ENCODE measurements around the gene SMIM20. TPM values are rescaled to one million over a fixed set of nuclear protein-coding genes. Genes with fewer than 3 reads are reported as not detected.
"Not testable (repeated sequence)": the region's sequence is repeated elsewhere in the genome, so short reads cannot be mapped to it uniquely, and the experiment has no call there.

The SMIM20 gene
- 10 to 100 TPM; 42.6 to 55.0 (median 47.3) TPM for polyA plus RNA-seq (ENCODE audit: insufficient read length in 4 of 4)

DNA sequence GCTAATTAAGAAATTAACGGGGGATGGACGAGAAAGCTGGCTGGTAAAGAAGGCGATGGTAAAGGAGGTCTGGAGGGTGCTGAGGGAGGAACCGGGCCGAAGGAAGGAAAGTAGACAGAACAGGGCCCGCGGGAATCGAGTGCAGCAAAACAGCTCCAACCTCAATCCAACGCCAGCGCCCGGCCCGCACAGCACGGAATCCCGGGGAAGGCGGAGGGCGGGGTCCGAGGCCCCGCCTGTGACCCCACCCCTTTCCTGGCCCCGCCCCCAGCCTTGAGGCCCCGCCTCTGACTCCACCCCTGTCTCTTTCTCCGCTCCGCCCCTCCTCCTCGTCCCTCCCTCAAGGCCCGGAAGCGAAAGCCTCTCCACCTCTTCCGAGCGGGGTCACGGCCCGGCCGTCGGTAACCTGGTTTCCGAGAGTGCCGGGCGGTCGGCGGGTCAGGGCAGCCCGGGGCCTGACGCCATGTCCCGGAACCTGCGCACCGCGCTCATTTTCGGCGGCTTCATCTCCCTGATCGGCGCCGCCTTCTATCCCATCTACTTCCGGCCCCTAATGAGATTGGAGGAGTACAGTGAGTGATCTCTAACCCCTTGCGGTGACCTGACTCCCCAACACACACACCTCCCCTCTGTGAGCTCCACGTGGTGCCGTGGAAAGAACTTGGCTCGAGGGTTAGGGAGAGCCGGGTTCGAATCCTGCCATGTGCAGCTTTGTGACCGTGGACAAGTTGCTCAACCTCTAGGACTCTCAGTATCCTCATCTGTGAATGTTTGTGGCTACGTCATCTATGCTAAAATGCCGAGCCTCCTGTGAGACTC is at the start of gene SMIM20:
TSS of gene SMIM20 (plus strand) at position 370 of the 819 bp plus-strand sequence. CDS start at position 464, 94 bp downstream.
- peak; percentile 60 to 80 (median 69) for DNase-seq (ENCODE audit: low read depth in 4 of 4, low spot score in 2 of 4)

DNA sequence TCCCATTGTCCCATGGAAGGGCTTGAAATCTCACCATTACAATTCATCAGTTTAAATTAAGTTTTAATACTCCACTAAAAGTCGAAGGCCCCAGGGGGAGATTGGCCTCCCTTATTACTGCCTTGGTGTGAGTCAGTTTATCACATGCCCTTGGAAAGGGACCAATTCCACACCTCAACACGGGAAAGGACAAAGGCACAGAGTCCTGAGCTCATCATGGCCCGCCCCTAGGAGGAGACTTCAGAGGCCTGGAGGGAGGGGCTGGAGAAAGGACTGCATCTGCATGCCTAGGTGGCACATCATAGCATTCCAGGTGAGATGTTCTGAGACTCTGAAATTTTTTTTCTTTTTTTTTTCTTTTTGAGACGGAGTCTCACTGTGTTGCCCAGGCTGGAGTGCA is 48.4 kb upstream of the SMIM20 start:
- DNase-seq (ENCODE audit: low read depth in 4 of 4, low spot score in 2 of 4) = no peak

- not testable (repeated sequence) for DNase-seq (ENCODE audit: low read depth in 4 of 4, low spot score in 2 of 4)
Measured at GRCh38 chr4:25866401-25866800, 47.6 kb upstream of the SMIM20 start.

GRCh38 chr4:25867781-25868294 is 46.2 kb upstream of the SMIM20 start:
- no peak for DNase-seq (ENCODE audit: low read depth in 4 of 4, low spot score in 2 of 4)

- no peak for DNase-seq (ENCODE audit: low read depth in 4 of 4, low spot score in 2 of 4)
Measured at GRCh38 chr4:25870081-25870480, 43.9 kb upstream of the SMIM20 start.

DNA sequence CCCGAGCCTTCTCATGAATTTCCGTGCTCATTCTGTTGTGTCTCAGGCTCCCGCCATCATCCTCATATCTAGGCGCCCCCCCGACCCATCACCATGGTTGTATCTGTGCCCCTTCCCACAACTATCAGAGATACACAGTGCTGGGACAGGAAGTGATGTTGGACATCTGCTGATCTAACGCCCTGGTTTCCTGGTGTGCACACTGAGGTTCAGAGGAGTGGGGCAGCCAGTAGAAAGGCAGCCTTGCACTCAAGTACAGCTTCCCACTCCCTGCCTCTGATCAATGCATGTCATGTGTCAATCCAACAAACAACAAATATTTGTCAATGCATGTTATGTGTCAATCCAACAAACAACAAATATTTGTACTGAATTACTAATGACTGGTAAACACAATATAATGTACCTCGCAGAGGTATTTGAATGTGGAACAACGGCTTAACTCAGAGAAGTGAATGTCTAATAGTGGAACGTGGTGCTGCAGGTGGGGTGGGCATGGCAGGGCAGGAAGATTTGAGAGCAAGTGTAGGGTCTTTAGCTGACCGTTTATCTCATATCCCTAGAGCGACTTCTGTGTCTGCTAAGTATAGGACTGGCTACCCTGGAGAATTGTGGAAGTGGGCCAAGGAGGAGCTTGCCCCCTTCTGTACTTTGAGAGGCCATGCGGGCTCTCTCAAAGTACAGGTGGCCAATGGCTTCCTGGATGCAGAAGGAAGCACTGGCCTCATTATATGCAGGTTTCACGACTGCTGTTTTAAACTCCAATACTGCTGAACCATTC is 41.0 kb upstream of the SMIM20 start:
- no peak for DNase-seq (ENCODE audit: low read depth in 4 of 4, low spot score in 2 of 4)

- no peak for DNase-seq (ENCODE audit: low read depth in 4 of 4, low spot score in 2 of 4)
Measured at GRCh38 chr4:25873632-25874129, 40.3 kb upstream of the SMIM20 start.

- DNase-seq (ENCODE audit: low read depth in 4 of 4, low spot score in 2 of 4) = no peak
Measured at GRCh38 chr4:25874655-25875054, 39.4 kb upstream of the SMIM20 start.

DNA sequence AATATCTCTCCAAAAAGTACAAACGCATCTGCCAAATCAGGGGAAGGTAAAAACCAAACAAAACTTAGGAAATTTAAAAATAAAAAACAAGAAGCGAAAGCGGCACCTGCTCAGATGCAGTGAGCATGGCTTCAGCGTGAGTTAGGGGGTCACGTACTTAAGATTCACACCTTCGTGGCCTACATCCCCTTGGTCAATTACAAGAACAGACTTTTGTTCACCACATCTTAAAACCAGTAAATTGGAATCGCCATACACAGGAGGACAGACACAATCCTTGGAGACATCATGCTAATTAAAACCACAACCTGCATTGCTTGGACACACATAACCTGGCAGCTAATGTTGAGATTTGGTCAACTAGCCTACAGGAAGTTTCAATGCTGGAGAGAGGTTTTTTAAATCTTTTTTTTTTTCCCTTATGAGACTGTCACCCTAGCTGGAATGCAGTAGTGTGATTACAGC is 38.7 kb upstream of the SMIM20 start:
- DNase-seq (ENCODE audit: low read depth in 4 of 4, low spot score in 2 of 4) = no peak

DNA sequence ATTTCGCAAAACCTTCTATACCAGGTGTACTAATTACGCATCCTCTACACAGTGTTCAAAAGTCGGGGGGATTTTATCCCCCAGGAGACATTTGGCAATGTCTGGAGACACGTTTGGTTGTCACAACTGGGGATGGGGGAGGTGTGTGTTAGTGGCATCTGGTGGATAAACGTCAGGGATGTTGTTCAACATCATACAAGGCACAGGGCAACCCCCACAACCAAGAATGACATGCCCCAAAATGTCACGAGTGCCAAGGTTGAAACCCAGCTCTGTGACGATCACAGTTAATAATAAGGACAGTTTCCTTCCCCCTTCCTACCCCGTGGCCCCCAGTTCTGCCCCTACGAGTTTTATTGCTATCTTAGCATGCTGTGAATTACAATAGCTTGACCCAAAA is 35.3 kb upstream of the SMIM20 start:
- DNase-seq (ENCODE audit: low read depth in 4 of 4, low spot score in 2 of 4) = no peak

GRCh38 chr4:25879091-25879584 is 34.9 kb upstream of the SMIM20 start:
- no peak for DNase-seq (ENCODE audit: low read depth in 4 of 4, low spot score in 2 of 4)

GRCh38 chr4:25879587-25879986 is 34.4 kb upstream of the SMIM20 start:
- DNase-seq (ENCODE audit: low read depth in 4 of 4, low spot score in 2 of 4) = no peak

GRCh38 chr4:25879991-25880651 is 33.9 kb upstream of the SMIM20 start:
- no peak for DNase-seq (ENCODE audit: low read depth in 4 of 4, low spot score in 2 of 4)

- no peak for DNase-seq (ENCODE audit: low read depth in 4 of 4, low spot score in 2 of 4)
Measured at GRCh38 chr4:25881193-25881592, 32.8 kb upstream of the SMIM20 start.

DNA sequence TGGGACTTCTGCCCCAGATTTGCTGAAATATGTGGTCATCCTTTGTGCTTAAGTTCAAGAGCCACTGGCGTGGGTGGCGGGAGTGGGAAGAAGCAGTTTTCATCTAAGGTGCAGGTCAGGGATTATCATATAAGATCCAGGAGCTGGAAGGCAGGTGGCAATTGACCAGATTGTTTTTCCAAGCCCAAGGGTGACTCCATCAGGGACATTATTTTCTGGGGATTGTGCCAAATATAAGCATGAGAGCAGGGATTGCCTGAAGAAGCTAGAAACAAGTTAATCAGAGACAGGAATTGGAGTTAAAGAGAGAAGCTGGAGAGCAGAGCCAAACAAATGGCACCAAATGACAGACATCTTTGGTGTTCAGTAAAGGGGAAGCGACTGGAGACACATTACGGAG is 31.8 kb upstream of the SMIM20 start:
- DNase-seq (ENCODE audit: low read depth in 4 of 4, low spot score in 2 of 4) = no peak

- no peak for DNase-seq (ENCODE audit: low read depth in 4 of 4, low spot score in 2 of 4)
Measured at GRCh38 chr4:25883565-25883964, 30.5 kb upstream of the SMIM20 start.

DNA sequence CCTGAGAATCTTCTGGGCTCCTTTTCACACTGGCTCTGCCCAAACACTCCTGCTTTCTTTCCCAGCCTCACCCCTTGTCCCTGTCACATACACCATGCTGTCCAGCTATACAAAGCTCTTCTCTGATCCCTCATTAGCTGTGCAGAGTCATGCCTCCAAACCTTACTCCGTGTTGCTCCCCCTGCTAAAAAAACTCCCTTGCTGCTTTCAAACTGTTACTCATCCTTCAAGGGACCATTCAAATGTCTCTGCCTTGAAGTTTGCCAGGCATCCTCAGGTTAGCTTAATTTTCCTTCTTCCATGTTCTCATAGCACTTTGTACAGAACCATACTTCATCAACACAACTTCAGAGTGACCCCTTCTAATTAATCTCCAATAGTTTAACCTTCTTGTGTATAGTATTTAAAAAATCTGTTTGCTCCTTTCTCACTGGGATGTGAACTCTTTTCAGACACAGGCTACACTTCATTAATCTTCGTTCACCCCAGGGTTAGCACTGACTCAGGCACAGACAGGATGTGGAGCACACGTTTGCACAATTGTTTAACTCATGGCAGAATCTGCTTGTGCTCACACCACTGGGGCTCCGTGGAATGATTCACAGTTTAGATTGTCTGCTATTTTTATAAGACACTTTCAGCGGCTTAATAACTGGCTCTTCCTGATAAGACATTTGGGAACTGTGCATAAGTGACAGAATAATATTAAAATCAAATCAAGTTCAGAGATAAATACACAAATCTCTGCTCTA is 29.8 kb upstream of the SMIM20 start:
- DNase-seq (ENCODE audit: low read depth in 4 of 4, low spot score in 2 of 4) = no peak

- DNase-seq (ENCODE audit: low read depth in 4 of 4, low spot score in 2 of 4) = no peak
Measured at GRCh38 chr4:25888781-25889180, 25.2 kb upstream of the SMIM20 start.

DNA sequence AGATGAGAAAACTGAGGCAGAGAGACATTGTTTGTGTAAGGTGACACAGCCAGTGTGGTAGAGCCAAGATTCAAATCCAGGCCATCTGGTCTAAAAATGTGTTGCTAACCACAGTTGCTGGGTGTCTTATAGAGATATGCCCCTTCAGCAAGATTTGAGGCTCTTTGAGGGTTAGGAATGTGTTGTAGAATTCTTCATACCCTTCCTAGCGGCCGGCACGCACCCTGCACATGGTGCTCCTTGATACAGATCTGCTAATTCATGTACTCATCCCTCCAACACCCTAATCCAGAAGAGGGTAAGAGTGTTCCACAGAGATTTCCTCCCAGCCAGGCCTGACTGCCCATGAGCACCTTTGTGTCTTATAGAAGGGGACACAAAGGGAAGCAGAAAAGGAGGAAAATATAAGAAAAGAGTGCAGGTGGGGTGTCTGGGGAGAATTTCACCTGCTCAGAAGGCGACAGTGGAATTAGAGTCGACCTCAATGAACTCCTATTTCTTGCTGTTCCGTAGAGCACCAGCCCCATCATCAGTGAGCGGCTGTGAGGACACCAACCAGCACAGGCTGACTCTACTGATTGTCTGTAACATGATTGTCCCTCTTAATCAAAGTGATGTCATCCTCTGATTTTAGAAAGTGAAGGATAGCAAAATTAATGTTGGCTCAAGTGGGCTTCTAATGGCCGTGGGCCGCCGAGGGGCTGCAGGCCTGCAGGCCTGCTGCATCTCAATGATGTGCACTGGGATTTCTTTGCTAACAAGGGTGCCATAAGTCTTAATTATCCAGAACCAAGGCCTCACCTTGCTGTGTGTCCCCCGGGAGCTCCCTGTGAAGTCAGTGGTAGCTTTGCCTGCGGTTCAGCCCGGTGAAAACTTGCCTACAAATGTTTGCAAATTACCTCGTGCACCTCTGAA is 24.2 kb upstream of the SMIM20 start:
- no peak for DNase-seq (ENCODE audit: low read depth in 4 of 4, low spot score in 2 of 4)
